HG03439 (cell line): ENCODE results near the gene TNS1.
"Not testable (repeated sequence)": the region's sequence is repeated elsewhere in the genome, so short reads cannot be mapped to it uniquely, and the experiment has no call there.

ENCODE experiments used
- ATAC-seq: cut with Tn5 transposase; IDR thresholded peaks from one replicate; pipeline ENCODE4 v1.9.1; 2021; ENCODE audit warnings: mild to moderate bottlenecking, moderate library complexity; ENCODE audit not compliant: unreplicated experiment

Gene TNS1

DNA sequence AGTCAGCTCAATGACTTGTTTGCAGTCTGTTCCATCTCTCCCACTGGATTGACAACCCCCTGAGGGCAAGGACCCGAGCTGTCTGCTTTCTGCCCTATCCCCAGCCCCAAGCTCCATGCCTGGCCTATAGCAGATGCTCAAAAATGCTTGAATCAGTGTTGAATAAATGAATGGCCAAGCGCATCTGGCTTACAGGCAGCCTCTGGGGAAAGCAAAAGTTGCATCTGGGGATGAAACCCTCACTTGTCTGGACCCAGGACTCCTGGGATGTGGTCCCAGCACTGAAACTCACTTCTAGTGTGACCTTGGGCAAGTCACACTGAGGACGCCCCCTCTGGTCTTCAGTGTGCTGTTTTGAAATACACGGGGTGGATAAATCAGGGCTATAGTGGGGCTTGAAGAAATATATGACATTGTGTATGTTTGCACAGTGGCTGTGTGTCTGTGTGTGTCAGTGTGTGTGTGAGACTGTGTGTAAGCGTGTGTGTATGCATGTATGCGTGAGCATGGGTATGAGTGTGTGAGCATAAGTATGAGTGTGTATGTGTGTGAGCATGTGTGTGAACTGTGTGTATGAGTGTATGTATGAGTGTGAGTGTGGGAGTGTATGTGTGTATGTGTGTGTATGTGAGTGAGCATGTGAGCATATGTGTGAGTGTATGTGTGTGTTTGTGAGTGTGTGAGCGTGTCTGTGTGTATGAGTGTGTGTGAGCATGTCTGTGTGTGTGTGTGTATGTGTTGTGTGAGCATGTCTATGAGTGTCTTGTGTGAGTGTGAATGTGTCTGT lies 27.8 kb upstream of the TNS1 start:
- no peak for ATAC-seq

DNA sequence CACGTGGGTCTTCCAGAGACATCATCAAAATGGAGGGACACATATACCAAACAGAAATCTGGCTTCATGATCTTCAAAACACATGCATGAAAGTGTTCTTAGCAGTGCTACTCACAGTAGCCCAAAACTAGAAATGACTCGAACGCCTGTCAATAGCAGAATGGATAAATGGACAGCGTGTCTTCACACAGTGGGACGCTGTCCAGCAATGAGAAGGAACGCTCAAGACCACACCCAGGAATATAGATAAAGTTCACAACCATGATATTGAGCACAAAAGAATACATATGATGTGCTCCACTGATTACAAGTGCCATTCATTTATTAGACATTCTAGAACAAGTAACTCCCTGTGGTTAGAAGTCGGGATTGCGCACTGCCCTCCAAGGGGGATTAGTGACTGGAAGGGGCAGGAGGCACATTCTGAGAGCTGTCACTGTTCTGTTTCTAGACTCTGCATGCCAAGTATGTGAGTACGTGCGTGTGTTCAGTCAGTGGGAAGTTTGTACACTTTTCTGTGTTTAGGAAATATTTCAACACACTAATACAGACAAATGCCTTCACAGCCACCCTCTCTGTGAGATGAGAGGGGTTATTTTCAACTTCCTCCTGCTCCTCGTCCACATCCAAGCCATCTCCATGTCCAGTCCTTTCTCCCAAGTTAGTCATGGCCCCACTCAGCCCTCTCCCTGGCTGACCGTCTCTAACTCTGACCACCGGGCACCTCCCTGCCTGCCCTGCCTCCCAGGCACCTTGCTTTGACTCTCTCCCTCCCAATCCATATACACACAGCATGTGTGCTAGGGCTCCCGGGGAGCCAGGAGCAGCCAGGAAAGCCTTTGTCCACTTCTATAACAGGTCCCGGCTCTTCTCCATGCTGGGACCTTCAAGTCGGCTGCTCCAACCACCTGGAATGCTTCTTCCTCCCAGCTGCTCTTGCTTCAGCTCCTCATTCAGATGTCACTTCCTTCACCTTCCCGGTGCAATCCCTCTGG lies 26.9 kb upstream of the TNS1 start:
- no peak for ATAC-seq

DNA sequence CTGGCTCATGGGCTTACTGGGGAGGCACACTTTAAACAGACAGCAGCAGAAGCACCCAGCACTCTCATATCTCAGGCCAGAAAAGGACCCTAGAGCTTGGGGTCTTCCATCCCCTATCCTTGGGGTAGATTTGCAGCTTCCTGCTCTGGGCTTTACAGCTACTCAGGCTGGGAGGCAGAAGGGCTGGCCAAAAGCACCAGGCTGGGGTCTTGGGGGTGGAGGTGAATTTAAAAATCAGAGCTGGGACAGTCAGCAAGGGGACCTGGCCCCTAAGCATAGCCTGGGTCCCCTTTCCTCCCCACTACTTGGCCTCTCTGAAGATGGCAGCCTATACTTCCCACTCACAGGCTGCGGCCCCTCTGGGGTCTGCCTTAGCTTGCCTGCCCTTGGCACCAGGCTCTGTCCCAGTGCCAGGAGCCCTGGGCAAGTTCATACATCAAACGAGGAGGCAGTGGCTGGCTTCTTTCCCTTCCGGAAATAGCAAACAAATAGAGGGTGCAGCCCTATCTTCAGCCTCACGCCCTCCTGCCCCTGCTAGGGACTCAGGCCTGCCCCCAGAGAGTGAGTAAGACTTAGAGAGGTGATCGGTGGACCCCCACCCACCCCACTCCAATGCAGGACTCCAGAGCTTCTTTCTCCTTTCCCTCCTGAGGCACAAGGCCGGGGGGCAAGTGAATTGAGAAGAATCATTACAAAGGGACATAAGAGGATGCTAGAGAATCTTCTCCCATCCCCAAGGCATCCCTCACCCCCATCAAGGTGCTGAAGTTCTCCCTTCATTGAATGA lies 26.0 kb upstream of the TNS1 start:
- ATAC-seq: no peak

DNA sequence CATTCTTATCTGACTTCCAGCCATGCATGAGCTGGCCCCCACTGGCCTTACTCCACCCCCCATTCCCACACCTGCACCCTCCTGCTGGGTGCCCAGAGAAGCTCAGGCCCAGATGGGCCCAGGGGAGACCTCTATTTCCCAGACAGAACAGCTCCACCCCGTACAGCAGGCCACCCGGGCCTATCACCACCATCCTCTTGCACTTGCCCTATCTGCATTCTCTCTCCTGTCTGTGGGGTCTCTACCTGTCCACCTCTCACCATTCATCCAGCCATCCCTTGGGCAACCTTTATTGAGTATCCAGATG lies 25.3 kb upstream of the TNS1 start:
- no peak for ATAC-seq

DNA sequence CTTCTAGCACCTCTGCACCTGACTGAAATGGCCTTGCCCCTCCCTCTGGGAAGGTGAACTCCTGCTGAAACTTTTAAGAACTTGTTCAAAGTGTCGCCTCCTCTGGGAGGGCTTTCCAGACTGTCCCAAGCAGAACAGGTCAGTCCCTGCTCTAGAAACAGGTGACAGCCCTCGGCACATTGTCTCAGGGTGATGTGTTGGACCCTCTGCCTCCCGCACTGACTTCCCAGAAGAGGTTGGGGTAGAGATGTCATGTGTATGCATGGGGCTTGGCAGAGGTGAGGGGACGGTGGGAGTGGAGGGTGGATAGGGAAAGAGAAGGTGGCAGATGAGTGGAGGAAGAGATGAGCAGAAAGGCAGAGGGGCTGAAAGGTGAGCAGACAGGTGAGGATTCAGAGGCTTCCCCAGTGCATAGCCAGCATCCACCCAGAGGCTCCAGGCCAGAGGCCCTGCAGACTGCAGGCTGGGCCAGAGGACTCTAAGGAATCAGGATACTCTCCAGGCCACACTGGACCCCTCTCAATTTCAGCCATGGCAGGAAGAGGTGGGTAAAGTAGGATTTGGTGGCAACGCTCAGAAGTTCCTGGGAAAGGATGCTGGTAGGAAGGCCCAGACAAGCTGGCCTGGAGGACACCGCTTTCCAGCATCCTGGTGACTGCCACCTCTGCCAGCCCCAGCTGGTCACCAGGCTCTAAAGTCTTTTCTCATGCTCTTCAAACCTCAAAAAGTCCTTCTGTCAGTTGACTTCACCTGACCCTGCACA lies 24.8 kb upstream of the TNS1 start:
- no peak for ATAC-seq

DNA sequence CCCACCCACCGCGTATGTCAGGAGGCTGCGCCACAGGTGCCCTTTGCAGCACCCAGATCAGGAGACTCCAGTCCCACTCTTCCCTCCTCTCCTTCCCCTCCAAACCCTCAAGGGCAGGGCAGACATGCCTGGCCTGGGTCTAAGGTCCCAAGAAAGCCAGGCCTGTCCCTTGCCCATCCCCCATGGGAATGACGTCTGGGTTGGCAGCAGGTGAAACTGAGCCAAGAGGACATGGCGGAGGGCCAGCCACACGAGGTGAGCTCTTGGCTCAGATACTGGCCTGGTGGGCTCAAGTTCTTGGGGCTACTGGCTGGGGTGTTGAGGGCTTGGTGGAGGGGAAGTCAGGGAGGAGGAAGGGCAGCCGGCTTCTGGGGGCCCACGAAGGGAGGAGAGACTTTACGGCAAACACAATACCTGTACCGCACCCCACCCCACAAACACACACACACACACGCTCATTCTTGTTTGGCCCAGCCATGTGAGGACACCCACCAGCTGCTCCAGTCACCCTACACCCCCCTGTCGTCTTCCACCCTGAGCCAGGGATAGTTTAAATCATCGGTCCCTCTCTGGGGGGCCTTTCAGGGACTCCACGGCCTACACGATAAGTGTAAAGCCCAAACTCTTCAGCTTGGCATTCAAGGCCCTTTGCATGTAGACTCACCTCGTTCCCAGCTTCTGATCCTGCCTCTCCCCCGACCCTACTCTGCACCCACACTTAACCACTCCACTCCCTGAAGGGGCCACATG lies 24.1 kb upstream of the TNS1 start:
- ATAC-seq: no peak

DNA sequence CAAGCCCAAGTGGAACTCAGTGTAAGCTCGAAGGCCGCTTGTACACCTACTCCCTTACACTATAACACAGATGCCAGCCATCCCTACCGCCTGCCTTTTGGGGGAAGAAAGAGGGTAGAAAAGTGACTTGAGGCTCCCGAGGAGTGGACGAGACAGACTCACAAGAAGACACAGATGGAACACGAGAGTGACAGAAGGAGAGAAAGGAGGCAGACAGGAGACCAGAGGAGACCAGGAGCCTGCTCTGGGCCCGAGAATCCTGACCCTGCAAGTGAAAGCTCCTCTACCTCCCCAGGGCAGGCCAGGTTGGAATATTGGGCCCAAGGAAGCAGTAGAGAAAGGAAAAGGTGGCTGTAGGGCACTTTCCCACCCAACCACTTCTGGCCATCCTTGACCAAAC lies 23.4 kb upstream of the TNS1 start:
- ATAC-seq: no peak

DNA sequence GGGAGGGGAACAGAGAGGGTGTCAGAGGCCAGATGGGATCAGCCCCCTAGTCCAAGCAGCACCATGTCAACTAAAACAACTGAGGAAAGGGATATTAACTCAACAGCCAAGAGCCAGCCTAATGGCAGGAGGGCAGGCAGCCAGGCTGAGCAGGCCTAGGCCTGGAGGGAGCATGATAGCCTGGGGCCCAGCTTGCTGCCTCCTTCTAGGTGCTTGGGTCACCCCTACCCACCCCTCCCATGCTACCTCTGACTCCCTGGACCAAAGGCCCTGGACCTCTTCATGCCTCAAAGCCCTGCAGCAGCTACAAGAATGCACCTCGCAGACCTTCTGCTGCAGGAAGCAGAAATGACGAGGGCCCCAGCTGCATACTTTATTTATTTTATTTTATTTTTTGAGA lies 22.1 kb upstream of the TNS1 start:
- ATAC-seq: no peak

DNA sequence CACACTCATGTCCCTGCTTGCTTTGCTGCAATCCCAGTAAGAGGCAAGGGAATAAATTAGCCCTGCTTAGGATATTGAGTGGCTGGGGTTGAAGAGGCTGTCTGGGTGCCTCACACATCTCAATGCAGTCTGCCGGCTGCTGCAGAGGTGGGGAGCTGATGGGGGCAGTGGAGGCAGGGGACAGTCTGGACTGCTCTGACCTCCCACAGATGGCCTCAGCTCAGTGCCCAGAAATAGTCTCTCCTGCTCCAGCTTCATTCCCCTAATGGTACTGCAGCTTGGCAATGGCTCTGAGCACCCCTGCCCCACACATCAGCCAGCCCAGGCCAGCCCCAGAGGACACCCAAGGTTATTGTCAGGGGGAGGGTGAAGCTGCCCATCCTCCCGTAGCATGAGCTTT lies 21.5 kb upstream of the TNS1 start:
- ATAC-seq: no peak

DNA sequence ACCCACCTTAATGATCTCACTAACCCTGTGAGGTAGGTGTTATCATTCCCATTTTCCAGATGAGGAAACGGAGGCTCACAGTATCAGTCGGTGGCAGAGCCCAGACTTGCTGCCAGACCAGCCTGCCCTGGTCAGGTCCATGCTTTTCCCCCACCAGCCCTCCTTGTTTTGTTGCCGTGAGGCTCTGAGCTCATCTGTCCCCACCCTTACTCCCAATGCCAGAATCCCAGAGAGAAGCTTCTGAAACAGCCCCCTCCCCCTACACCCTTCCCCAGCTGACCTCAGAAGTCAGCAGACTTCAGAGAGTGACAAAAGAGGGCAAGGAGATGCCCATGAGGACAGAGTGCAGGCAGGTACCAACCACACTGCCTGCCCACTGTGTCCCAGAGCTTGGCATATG lies 20.8 kb upstream of the TNS1 start:
- no peak for ATAC-seq

DNA sequence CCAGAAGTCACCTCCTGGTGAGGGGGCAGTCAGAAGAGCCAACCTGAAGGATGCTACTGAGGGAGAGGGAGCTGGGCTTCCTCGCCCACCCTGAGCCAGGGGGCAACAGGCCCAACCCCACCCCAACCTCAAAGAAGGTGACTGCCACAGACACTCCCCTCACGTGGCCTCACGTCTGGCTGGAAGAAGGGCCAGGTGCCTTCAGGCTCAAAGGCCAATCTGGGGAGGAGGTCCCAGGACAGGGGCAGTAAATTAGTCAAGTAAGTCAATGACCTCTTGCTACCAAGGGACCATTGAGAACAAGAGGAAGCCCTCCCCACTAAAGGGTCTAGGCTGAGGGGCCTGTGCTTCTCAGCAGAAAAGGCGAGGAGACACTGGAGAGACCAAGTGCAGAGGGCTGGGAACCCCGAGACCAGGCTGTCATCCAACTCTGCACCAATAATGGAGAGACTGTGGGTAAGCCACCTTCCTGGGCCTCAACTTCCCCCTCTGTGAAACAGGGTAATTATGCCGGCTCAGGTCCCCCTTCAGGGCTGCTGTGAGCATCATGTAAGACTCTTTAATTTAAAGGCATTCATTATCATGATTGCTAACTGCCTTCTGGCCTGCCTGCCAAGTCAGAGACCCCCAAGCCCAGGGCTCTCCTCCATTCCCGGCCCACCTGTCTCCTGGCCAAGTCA lies 20.2 kb upstream of the TNS1 start:
- no peak for ATAC-seq

DNA sequence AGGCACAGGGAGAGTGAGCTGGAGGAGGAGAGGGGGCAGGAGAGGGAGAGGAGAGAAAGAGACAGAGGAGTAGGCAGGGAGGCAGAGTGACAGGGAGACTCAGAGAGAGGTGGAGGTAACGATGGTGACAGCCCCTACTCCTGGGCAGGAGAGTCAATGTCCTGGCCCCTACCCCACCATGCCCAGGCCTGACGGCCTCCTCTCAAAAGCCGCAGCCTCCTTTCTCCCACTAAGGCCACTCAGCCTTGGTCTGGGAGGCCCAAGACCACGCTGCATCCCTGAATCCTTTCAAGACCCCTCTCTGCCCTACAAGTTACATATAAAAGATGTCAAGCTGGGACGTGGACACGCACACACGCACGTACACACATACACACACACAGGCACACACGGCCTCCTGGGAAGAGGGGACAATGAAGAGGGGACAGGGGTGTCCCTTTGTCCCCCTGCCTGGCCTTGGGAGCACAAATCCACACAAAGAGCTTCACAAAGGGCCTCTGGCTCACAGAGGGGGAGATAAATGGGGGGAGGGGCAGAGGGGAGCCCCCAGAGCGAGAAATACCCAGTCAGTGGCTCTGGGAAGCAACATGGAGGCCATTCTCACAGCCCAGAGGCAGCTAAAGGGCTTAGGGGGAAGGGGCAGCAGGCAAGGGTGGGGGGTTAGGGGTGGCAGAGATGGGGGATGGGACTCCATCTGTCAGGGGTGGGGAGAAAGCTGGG lies 19.5 kb upstream of the TNS1 start:
- ATAC-seq: no peak

DNA sequence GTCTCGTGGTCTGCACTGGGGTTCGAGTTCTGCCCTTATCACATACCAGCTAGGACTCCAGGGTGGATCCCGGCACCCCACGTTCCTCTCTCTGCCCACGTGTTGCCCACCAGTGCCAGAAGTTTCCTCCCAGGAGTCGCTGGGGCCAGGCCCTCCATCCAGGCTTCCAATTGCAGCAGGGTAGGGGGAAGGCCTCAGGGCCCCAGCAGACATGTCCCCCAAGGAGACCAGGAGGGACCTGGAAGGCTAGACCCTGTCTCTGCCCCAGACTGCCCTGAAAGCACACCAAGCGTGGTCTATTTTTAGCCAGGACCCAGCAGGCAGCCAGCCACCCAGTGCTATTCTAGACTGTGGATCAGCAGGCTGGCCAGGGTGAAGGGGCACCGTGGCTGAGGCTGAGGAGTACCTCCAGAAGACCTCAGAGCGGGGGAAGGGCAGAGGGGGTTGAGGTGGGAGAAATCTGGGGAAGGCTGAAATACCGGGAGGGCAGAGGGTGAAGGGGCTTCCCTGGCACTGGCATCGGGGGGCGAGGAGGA lies 18.8 kb upstream of the TNS1 start:
- ATAC-seq: no peak

DNA sequence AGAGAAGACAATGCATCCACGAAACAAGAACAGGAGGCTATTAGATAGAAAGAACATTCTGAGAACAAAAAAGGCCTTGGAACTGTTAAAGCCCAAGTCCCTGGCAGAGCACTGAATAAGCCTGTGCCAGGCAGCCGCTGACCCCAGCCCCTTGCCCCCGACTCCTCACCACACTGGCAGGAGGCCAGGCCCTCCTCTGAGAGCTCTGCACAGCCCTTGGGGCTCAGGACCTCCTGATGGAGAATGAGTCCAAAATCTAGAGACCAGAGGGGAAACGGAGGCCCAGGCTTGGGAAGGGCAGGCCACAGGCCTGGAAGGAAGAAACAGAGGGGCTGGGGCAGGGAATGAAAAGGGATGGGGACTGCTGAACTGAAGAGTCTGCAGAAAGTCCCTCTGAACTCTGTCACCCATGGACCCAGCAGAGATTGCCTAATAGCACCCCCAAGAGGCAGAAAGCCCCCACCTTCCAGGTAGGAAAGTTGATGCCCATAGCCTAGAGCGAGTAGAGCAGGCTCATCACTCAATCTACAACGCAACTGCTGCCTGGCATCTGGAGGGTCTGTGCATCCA lies 18.3 kb upstream of the TNS1 start:
- no peak for ATAC-seq

DNA sequence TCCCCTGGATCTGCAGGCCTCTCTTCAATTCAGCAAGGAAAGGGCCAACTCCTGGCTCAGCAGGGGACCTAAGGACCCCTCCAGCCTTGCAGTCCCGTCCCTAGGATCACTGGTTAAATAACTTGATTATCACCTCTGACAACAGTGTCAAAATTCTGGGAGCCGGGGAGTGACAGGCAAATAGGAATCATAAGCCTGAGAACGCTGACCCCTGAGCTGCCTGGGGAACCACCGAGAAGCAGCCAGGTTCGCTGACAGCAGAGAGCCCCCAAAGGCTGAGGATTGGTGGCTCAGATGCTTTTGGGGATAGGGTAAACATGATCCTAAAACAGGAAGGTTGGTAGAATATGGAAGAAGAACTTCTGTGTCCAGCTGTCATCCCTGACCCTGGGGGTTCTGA lies 17.5 kb upstream of the TNS1 start:
- no peak for ATAC-seq

DNA sequence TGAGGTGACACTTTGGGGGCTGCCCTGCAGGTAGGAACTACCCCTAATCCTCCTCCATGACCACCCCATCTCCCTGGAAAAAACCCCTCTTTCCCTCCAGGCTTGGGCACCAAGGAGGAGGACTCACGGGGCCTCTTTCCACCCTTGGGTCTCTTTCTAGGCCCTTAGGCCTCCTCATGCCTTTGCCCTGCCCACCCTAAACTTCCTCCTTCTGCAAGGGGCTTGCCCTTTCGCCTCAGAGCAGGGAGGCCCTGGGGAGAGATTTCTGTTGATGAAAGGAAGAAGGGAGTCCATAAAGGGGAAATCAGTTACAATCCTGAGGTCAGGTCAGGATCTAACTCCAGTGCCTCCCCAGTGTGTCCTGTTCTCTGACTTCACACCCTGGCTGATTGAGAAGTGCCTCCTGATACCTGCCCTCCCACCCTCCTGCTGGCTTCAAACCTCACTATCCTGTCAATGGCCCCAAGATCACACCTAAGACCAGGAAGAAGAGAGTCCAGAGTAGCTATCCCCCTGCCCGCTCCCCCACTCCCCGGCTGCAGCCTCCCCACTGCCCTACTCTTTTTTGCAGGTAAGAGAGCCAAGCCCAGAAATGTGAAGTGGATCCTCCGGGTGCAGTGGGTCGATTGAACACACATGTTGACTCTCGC lies 16.7 kb upstream of the TNS1 start:
- no peak for ATAC-seq

DNA sequence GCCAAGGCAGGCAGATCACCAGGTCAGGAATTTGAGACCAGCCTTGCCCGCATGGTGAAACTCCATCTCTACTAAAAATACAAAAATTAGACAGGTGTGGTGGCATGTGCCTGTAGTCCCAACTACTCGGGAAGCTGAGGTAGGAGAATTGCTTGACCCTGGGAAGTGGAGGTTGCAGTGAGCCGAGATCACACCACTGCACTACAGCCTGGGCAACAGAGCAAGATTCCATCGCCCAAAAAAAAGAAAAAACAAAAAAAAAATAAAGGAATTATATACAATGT lies 16.0 kb upstream of the TNS1 start:
- not testable (repeated sequence) for ATAC-seq
